Large intestine (tissue), 3 donors: ENCODE measurements around the gene ZMYND11. TPM values are rescaled to one million over a fixed set of nuclear protein-coding genes. Genes with fewer than 3 reads are reported as not detected.
"Not testable (repeated sequence)": the region's sequence is repeated elsewhere in the genome, so short reads cannot be mapped to it uniquely, and the experiment has no call there.

Experiments used
- DNase-seq, 2 donors: peaks; one replicate each; pipeline versions ENCODE4 v3.0.0 to v3.0.0-alpha.2; 2013
- H3K27ac ChIP-seq: one replicate; pipeline ENCODE4 v1.5.1; 2013; ENCODE audit warnings: low read length
- H3K27me3 ChIP-seq: 2 replicates; pipeline ENCODE4 v1.6.1; 2013; ENCODE audit warnings: low read length; ENCODE audit not compliant: control insufficient read depth, insufficient read depth
- H3K36me3 ChIP-seq: 2 replicates; pipeline ENCODE4 v1.6.1; 2013; ENCODE audit warnings: low read length; ENCODE audit not compliant: control insufficient read depth, insufficient read depth
- H3K4me1 ChIP-seq: one replicate; pipeline ENCODE4 v1.6.1; 2013; ENCODE audit warnings: low read length; ENCODE audit not compliant: control insufficient read depth, insufficient read depth
- H3K4me3 ChIP-seq: one replicate; pipeline ENCODE4 v1.5.1; 2013; ENCODE audit warnings: low read length
- H3K9me3 ChIP-seq: one replicate; pipeline ENCODE4 v1.6.1; 2013; ENCODE audit warnings: mild to moderate bottlenecking, low read depth, low read length, moderate library complexity; ENCODE audit not compliant: control insufficient read depth
- WGBS: methylation state at CpG from one replicate; pipeline ENCODE4 v1.1.5; 2013; ENCODE audit warnings: low lambda C conversion rate; ENCODE audit not compliant: insufficient coverage; 5-methylcytosine and 5-hydroxymethylcytosine counted together
- polyA plus RNA-seq: library from polyadenylated mRNA; unstranded; fragments of 120-200 nt; gene quantifications from one replicate; pipeline ENCODE4 v1.2.1, GENCODE V29; 2013

Gene ZMYND11
- polyA plus RNA-seq, 1 donor: 69.8 TPM

DNA sequence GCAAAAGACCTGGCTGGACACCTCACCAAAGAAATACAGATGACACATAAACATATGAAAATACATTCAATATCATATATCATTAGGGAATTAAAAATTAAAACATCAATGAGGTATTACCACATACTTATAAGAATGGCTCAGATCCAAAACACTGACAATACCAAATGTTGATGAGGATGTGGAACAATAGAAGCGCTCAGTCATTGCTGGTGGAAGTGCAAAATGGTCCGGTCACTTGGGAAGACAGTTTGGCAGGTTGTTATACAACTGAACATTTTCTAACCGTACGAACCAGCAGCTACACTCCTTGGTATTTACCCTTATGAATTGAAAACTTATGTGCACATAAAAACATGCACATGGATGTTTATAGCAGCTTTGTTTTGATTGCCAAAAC is 38.5 kb downstream of the ZMYND11 start:
- no CpG with 5 or more reads among the region's 4 CpGs for WGBS
- Histone ChIP-seq H3K9me3 (no peaks in the 10 kb centered on the region), H3K27ac (no peak overlapping the region), H3K27me3 (no peaks in the 10 kb centered on the region), H3K36me3 (no peaks in the 10 kb centered on the region), H3K4me3 (no peak overlapping the region), H3K4me1 (no peaks in the 10 kb centered on the region)
- no peak for DNase-seq

DNA sequence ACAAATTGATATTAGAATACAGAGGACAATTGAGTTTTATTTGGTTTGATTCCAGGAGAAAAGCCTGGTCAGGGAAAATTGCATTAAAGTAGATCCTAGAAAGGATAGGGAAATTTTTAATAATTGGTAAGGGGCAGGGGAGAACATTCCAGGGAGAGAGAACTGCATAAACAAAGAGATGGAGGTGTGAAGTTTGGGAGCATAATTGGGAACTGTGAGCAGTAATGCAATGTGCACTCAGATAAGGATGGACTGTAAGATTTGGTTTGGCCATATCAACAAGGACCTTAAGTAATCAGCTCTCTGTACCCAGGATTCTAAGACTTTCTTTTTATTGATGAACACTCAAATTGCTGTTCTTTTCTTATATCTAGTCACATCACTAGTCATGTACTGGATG is 41.4 kb downstream of the ZMYND11 start:
- Histone ChIP-seq H3K9me3 (no peaks in the 10 kb centered on the region), H3K4me1 (no peaks in the 10 kb centered on the region), H3K4me3 (no peak overlapping the region), H3K27me3 (no peaks in the 10 kb centered on the region), H3K36me3 (peaks cover 8% of the 10 kb centered on the region), H3K27ac (no peak overlapping the region)
- DNase-seq: no peak

DNA sequence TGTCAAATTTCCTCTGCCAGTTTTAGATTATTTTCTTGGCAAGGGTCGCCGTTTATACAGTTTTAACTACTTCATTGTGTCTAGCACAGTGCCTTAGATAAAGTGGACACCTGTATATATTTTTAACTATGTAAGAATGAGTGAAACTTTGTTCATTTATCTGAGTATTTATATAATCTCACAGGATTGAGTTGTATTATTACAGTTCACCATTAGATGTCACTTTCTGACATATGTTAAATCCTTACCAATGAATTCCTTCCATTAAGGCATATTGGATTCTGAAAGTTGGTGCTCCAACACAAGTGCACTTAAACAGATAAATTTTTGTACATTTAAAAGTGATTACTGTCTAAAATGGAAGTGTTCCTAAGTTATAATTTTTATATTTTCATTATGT is 43.0 kb downstream of the ZMYND11 start:
- no peaks in the 10 kb centered on the region for H3K4me1 ChIP-seq
- no peak for DNase-seq
- 92% methylated on average over 2 of the region's 2 CpGs for whole genome bisulfite sequencing
- H3K36me3 ChIP-seq: peaks cover 19% of the 10 kb centered on the region
- H3K4me3 ChIP-seq: no peak overlapping the region
- no peaks in the 10 kb centered on the region for H3K9me3 ChIP-seq
- H3K27ac ChIP-seq: no peak overlapping the region
- no peaks in the 10 kb centered on the region for H3K27me3 ChIP-seq

DNA sequence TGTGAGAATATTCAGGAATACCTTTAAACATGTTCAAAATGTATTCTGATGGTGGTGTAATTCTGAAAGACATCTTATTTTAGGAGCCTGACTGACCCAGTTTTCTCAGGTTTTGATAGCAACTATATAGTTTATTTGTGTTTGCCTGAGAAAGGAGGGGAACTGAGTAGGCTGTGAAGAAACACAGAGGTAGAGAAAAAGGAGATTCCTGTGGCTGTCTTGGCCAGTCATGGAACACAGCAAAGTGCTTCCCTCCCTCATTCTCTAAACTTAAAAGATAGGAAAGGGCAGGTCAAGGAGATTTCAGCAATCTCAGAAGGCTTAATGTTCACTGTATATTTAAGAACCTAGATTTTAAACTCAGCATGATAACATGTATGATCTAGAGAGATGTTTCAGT is 43.5 kb downstream of the ZMYND11 start:
- Histone ChIP-seq H3K4me1 (no peaks in the 10 kb centered on the region), H3K36me3 (peaks cover 22% of the 10 kb centered on the region), H3K27me3 (no peaks in the 10 kb centered on the region), H3K4me3 (no peak overlapping the region), H3K9me3 (no peaks in the 10 kb centered on the region), H3K27ac (no peak overlapping the region)
- no peak for DNase-seq

DNA sequence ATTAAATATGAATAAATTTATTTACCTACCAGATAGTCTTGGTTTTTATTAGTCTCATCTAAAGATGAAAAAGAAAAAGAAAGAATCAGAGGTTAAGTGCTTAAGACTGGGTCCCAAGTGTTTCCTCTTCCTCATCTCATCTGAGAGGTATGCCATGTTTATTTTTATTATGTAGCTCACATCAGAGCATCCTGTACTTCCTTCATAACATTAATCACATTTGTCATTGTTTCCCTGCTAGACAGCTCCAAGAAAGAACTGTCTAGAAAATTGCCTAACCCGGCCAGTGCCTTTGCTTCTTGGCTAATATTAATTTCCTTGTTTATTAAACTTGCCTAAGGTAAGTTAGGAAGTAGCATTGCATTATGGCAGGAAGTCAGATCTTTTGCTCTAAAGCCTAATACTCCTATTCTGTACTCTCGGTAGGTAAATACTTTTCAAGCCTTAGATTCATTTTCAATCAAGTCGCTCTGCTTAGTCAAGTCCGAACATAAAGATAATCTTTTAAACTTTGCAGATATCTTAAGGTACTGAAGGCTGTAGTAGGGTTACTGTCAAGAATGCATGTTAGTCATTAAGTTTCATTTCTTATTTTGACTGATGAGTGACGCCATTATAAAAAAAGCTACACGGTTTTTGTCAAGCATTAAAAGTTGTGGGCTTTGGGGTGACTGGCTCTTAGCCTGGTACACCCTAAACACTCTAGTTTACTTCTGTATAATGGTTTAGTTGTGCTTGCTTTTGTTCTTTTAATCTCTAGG is 47.4 kb downstream of the ZMYND11 start:
- 100% methylated on average over 2 of the region's 6 CpGs for WGBS
- no peak for DNase-seq
- H3K4me3 ChIP-seq: no peak overlapping the region
- no peak overlapping the region for H3K27ac ChIP-seq
- no peaks in the 10 kb centered on the region for H3K9me3 ChIP-seq
- no peaks in the 10 kb centered on the region for H3K4me1 ChIP-seq
- peaks cover 29% of the 10 kb centered on the region for H3K36me3 ChIP-seq
- H3K27me3 ChIP-seq: no peaks in the 10 kb centered on the region

DNA sequence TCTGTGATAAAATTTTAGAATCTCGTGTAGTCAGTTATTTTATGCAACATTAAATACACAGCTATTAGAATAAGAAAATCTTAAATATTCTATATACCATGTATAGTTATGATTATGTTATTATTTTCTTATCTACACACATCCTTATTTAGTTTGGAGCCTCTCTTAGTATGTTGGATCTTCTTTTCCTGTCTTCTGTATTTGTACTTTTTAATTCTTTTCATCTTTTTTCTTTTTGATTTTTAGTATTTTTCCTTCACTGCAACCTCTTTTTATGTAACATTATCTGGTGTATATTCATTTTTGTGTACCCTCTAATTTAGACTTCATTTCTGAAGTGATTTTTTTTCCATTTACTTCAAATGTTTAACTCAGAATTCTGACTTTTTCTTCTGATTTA is 48.9 kb downstream of the ZMYND11 start:
- Histone ChIP-seq H3K9me3 (no peaks in the 10 kb centered on the region), H3K27ac (no peak overlapping the region), H3K4me3 (no peak overlapping the region), H3K36me3 (peaks cover 31% of the 10 kb centered on the region), H3K4me1 (no peaks in the 10 kb centered on the region), H3K27me3 (no peaks in the 10 kb centered on the region)
- no peak for DNase-seq
- no CpG with 5 or more reads among the region's 1 CpG for WGBS

DNA sequence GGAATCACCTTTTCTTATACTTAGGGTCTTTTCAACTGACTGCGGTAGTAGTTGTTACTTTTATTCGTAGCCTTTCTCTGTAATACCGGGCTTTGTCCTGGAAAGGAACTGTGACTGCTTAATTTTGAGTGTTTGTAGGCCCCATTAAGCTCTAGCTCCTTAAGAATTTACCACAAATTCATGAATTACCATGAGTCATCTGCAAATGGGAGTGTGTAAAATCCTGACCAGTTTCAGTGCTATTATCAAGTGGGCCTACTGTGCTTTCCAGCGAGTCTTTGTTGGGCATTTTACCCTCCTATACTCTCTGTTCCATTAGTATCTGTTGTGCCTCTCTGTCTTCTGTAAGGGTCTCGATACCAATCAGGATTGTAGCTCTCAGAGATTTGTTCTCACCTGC is 49.7 kb downstream of the ZMYND11 start:
- H3K27me3 ChIP-seq: no peaks in the 10 kb centered on the region
- no peaks in the 10 kb centered on the region for H3K4me1 ChIP-seq
- H3K9me3 ChIP-seq: no peaks in the 10 kb centered on the region
- peaks cover 31% of the 10 kb centered on the region for H3K36me3 ChIP-seq
- H3K4me3 ChIP-seq: no peak overlapping the region
- DNase-seq: no peak
- WGBS: 100% methylated on average over 1 of the region's 5 CpGs
- H3K27ac ChIP-seq: no peak overlapping the region

DNA sequence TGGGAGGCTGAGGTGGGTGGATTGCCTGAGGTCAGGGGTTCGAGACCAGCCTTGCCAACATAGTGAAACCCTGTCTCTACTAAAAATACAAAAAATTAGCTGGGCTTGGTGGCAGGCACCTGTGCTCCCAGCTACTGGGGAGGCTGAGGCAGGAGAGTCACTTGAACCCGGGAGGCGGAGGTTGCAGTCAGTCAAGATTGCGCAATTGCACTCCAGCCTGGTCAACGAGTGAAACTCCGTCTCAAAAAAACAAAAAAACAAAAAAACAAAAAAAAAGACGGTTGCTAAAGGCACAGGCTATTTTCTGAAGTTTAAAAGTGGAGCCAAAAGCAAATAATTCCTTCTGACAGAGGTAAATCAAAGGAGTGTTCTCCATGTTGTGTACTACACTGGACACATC is 50.3 kb downstream of the ZMYND11 start:
- H3K36me3 ChIP-seq: peaks cover 28% of the 10 kb centered on the region
- not testable (repeated sequence) for H3K4me3 ChIP-seq, H3K4me1 ChIP-seq, H3K9me3 ChIP-seq, H3K27ac ChIP-seq, DNase-seq, H3K27me3 ChIP-seq
- WGBS: 83% methylated on average over 1 of the region's 7 CpGs

DNA sequence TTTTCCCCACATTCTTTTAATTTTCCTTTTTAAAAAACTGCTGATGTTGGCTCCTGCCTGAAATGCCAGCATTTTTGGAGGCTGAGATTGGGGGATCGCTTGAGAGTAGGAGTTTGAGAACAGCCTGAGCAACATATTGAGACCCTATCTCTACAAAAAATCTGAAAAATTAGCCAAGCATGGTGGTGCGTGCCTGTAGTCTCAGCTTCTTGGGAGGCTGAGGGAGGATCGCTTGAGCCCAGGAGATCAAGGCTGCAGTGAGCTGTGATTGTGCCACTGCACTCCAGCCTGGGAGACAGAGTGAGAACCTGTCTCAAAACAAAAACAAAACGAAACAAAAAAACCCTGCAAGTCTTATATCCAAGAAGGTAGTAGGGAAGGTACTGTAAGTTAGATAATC is 51.7 kb downstream of the ZMYND11 start:
- no peak overlapping the region for H3K4me3 ChIP-seq
- no peaks in the 10 kb centered on the region for H3K9me3 ChIP-seq
- H3K4me1 ChIP-seq: no peaks in the 10 kb centered on the region
- H3K27me3 ChIP-seq: no peaks in the 10 kb centered on the region
- WGBS: no CpG with 5 or more reads among the region's 4 CpGs
- H3K36me3 ChIP-seq: peaks cover 23% of the 10 kb centered on the region
- no peak overlapping the region for H3K27ac ChIP-seq
- DNase-seq: no peak

DNA sequence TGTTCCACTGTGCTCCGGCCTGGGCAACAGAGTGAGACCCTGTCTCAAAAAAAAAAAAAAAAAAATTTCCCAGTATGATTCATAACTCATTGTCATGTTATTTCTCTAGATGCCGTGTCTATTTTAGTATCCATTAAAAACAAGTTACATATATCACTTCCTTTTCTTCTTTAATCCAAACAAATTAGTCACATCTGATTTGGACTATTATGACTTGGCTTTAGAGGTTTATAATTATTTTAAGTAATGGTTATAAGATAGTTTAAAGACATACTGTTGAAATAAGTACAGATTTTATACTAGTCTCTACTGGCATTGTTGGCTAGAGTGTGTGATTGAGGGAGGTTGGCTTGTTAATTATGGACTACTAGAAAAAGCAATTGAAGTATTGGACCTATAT is 53.3 kb downstream of the ZMYND11 start:
- WGBS: 67% methylated on average over 1 of the region's 2 CpGs
- no peak for DNase-seq

DNA sequence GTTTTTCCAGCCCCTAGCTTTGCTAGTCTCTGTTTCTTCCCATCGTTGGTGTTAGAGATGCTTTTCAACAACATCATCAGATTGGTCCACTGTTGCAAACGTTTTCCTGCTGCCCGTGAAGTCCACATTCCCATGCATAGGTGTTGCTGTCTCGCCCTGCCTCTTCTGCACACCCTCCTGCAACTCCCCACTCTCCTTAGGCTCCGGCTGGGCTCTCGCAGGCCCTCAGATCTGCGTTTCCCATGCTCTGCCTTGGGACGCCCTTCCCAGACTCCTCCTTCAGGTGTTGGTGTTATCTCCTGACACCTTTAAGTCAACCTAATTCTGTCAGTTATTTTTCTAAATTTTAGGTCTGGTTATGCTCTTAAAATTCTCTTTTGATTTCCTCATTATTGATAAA is 55.0 kb downstream of the ZMYND11 start:
- Histone ChIP-seq H3K36me3 (peaks cover 7% of the 10 kb centered on the region), H3K4me3 (no peak overlapping the region), H3K9me3 (no peaks in the 10 kb centered on the region), H3K27me3 (no peaks in the 10 kb centered on the region), H3K27ac (no peak overlapping the region), H3K4me1 (no peaks in the 10 kb centered on the region)
- no peak for DNase-seq
- WGBS: 60% methylated on average over 1 of the region's 8 CpGs

More for the DNA sequence above, 53.3 kb downstream of the ZMYND11 start:
- Histone ChIP-seq H3K4me1 (no peaks in the 10 kb centered on the region), H3K36me3 (peaks cover 10% of the 10 kb centered on the region), H3K27ac (no peak overlapping the region), H3K9me3 (no peaks in the 10 kb centered on the region), H3K27me3 (no peaks in the 10 kb centered on the region), H3K4me3 (no peak overlapping the region)
